HG03571 (cell line): Measurements from ENCODE around the gene PCDHGB7.
"Not testable (repeated sequence)": the region's sequence is repeated elsewhere in the genome, so short reads cannot be mapped to it uniquely, and the experiment has no call there.

Experiments
- ATAC-seq: cut with Tn5 transposase; IDR thresholded peaks from one replicate; pipeline ENCODE4 v1.9.1; 2021; ENCODE audit not compliant: unreplicated experiment

PCDHGB7 gene

GRCh38 chr5:141422742-141423291, 5.3 kb downstream of the PCDHGB7 start:
- no peak for ATAC-seq

GRCh38 chr5:141427783-141428426, 10.4 kb downstream of the PCDHGB7 start:
- ATAC-seq, result no peak

- ATAC-seq, result peak; percentile 94
Observed at GRCh38 chr5:141430332-141431113, 13.0 kb downstream of the PCDHGB7 start, which contains the start of gene PCDHGA12. TSS of gene PCDHGA12 (plus strand) at chr5:141430507. CDS start at chr5:141430760, 253 bp downstream.

- ATAC-seq, result peak; percentile 27
Observed at GRCh38 chr5:141431286-141431685, 13.8 kb downstream of the PCDHGB7 start.

GRCh38 chr5:141432308-141432707, 14.8 kb downstream of the PCDHGB7 start:
- ATAC-seq, result not testable (repeated sequence)

GRCh38 chr5:141432726-141433125, 15.2 kb downstream of the PCDHGB7 start:
- ATAC-seq, result not testable (repeated sequence)

- ATAC-seq, result no peak
Observed at GRCh38 chr5:141434006-141434405, 16.5 kb downstream of the PCDHGB7 start.

- ATAC-seq, result no peak
Observed at GRCh38 chr5:141437221-141437620, 19.7 kb downstream of the PCDHGB7 start.

GRCh38 chr5:141439411-141440141, 22.1 kb downstream of the PCDHGB7 start:
- no peak for ATAC-seq

- no peak for ATAC-seq
Observed at GRCh38 chr5:141440341-141440740, 22.9 kb downstream of the PCDHGB7 start.

- no peak for ATAC-seq
Observed at GRCh38 chr5:141441571-141442170, 24.2 kb downstream of the PCDHGB7 start.

- ATAC-seq, result no peak
Observed at GRCh38 chr5:141465351-141465750, 47.9 kb downstream of the PCDHGB7 start.
